Stimulated activated CD4-positive, alpha-beta T cell treated with anti-CD3 and anti-CD28 coated beads, Interleukin-4, amount 100 ng/mL, for 48 hours (primary cell): ENCODE data around the gene MOB1A.

Experiments used
- DNase-seq, 2 donors: peaks; one replicate each; pipeline ENCODE4 v3.0.0-alpha.2; 2020; ENCODE audit warnings: low read depth in 2 of 2

Gene MOB1A

DNA sequence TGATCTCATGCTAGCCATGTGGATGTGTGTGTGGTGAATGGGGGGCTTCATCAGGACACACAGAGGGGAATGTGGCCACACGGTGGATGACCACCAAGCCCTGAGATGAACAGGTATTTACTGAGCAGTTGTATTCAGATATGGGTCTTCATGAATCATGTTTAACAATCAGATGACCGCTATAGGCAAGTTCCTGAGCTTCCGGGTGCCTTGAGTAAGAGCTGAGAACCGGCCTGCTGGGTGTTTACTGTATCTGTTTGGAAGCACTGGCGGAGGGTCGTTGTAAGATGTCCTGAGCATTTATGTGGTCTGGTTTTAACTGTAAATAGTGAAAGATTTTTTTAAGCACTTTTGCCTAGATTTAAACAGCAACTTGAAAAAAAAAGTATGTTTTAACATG is 74.9 kb downstream of the MOB1A start:
- DNase-seq: no peak
